ENCODE data around the gene RUNX3. TPM values are rescaled to one million over a fixed set of nuclear protein-coding genes. Genes with fewer than 3 reads are reported as not detected.

RUNX3 gene
- total RNA-seq, 1 experiment from 2014 or later = 8.6 TPM

- Histone ChIP-seq H3K4me3 (ENCODE audit: low read depth, low read length, poor library complexity, severe bottlenecking) (no peak overlapping the region), H3K27me3 (replicated peaks; ENCODE audit: insufficient read depth, low read depth, low read length, poor library complexity) (no peaks in the 10 kb centered on the region), H3K4me1 (ENCODE audit: insufficient read depth, low read length, poor library complexity, severe bottlenecking) (no peaks in the 10 kb centered on the region), H3K27ac (ENCODE audit: low read depth, low read length, poor library complexity, severe bottlenecking) (no peak overlapping the region), H3K36me3 (ENCODE audit: insufficient read depth, low read length, poor library complexity, severe bottlenecking) (no peaks in the 10 kb centered on the region), H3K9me3 (ENCODE audit: low read depth, low read length, poor library complexity, severe bottlenecking) (no peaks in the 10 kb centered on the region)
- CTCF ChIA-PET = no interaction called here
- POLR2A ChIA-PET (ENCODE audit: low non-redundant PET) = no interaction called here
- intact Hi-C loops (cut with micrococcal nuclease; ENCODE audit: unreplicated experiment) = no loop called here
- no peak for DNase-seq (ENCODE audit: low spot score)
- TF ChIP-seq CTCF (conservative IDR thresholded peaks at IDR 0.05; ENCODE audit: low read depth, low read length) = no peak
- no peak for TF ChIP-seq EZH2 (IDR thresholded peaks at IDR 0.05; ENCODE audit: borderline replicate concordance, low read depth, low read length, poor library complexity, severe bottlenecking)
- no TSS peak for BruUV-seq (replicated peaks)
Measured at GRCh38 chr1:24890887-24891286, 39.2 kb downstream of the RUNX3 start.

DNA sequence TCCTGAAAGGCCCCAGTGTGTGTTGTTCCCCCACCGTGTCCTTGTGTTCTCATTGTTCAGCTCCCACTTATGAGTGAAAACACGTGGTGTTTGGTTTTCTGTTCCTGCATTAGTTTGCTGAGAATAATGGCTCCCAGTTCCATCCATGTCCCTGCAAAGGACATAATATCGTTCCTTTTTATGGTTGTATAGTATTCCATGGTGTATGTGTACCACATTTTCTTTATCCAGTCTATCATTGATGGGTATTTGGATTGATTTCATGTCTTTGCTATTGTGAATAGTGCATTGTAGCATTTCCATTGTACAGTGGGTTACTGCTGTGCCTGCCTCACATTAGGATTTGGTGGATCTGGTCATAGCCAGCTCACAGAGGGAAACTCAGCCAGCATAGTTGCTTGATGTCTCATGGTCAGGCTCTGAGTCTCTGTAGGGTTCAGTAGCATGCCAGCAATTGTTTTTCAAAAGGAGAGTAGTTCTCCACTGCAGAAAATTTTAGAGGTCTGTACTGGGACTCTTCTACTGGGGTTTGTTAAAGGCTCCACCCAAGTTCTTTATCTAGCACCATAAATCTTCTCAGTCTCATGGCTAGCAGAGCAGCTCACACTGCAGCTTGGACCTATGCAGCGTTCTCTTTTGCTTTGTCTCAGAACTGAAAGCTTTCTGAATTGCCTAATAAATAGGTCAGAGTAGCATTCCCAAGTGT is 41.0 kb downstream of the RUNX3 start:
- no TSS peak for BruUV-seq (replicated peaks)
- Histone ChIP-seq H3K4me3 (ENCODE audit: low read depth, low read length, poor library complexity, severe bottlenecking) (no peak overlapping the region), H3K36me3 (ENCODE audit: insufficient read depth, low read length, poor library complexity, severe bottlenecking) (no peaks in the 10 kb centered on the region), H3K9me3 (ENCODE audit: low read depth, low read length, poor library complexity, severe bottlenecking) (no peaks in the 10 kb centered on the region), H3K27me3 (replicated peaks; ENCODE audit: insufficient read depth, low read depth, low read length, poor library complexity) (no peaks in the 10 kb centered on the region), H3K4me1 (ENCODE audit: insufficient read depth, low read length, poor library complexity, severe bottlenecking) (no peaks in the 10 kb centered on the region), H3K27ac (ENCODE audit: low read depth, low read length, poor library complexity, severe bottlenecking) (no peak overlapping the region)
- no peak for DNase-seq (ENCODE audit: low spot score)
- ChIA-PET POLR2A (ENCODE audit: low non-redundant PET) (no interaction called here), CTCF (no interaction called here)
- intact Hi-C loops (cut with micrococcal nuclease; ENCODE audit: unreplicated experiment) = no loop called here
- TF ChIP-seq EZH2 (IDR thresholded peaks at IDR 0.05; ENCODE audit: borderline replicate concordance, low read depth, low read length, poor library complexity, severe bottlenecking) = no peak
- no peak for TF ChIP-seq CTCF (conservative IDR thresholded peaks at IDR 0.05; ENCODE audit: low read depth, low read length)

DNA sequence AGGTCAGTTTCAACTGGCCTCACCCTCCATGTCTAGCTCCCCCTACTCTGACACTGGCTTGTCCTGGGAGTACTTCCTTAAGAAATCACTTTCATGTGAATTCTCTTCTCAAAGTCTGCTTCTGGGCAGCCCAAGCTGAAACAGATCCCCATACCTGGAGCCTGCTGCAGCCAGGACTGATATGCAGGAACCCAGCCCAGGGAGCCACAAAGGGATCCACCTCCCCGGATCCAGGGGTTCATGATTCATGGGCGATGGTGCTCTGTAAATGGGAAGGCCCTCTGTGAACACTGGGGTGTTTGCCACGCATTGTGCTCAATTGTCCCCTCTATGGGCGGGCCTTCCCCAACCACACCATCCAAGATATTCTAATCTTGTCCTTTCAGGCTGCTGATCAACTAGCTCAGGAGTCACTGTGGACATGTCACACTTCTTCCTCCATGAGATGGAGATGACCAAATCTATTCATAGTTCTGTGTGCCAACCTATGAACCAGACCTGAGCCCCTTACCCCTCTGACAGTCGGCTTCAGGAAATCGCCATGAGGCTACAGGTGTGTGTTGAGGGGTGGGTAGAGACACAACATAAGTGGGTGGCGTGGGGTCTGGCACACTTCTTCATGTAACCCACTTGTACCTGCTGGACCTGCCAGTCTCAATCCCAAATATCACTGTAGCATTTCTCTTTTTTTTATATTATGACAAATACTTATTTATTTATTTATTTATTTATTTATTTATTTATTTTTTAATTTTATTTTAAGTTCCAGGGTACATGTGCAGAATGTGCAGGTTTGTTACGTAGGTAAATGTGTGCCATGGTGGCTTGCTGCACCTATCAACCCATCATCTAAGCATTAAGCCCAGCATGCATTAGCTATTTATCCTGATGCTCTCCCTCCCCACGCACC is 41.8 kb downstream of the RUNX3 start:
- intact Hi-C loops (cut with micrococcal nuclease; ENCODE audit: unreplicated experiment) = no loop called here
- H3K4me1 ChIP-seq (ENCODE audit: insufficient read depth, low read length, poor library complexity, severe bottlenecking) = no peaks in the 10 kb centered on the region
- no peak overlapping the region for H3K27ac ChIP-seq (ENCODE audit: low read depth, low read length, poor library complexity, severe bottlenecking)
- H3K4me3 ChIP-seq (ENCODE audit: low read depth, low read length, poor library complexity, severe bottlenecking) = no peak overlapping the region
- no peak for TF ChIP-seq EZH2 (IDR thresholded peaks at IDR 0.05; ENCODE audit: borderline replicate concordance, low read depth, low read length, poor library complexity, severe bottlenecking)
- no peak for TF ChIP-seq CTCF (conservative IDR thresholded peaks at IDR 0.05; ENCODE audit: low read depth, low read length)
- ChIA-PET CTCF (no interaction called here), POLR2A (ENCODE audit: low non-redundant PET) (no interaction called here)
- no peaks in the 10 kb centered on the region for H3K9me3 ChIP-seq (ENCODE audit: low read depth, low read length, poor library complexity, severe bottlenecking)
- H3K36me3 ChIP-seq (ENCODE audit: insufficient read depth, low read length, poor library complexity, severe bottlenecking) = no peaks in the 10 kb centered on the region
- BruUV-seq (replicated peaks) = no TSS peak
- no peak for DNase-seq (ENCODE audit: low spot score)
- no peaks in the 10 kb centered on the region for H3K27me3 ChIP-seq (replicated peaks; ENCODE audit: insufficient read depth, low read depth, low read length, poor library complexity)
